Measurements from ENCODE around the gene HRH2.
"Not testable (repeated sequence)": the region's sequence is repeated elsewhere in the genome, so short reads cannot be mapped to it uniquely, and the experiment has no call there.

The HRH2 gene

DNA sequence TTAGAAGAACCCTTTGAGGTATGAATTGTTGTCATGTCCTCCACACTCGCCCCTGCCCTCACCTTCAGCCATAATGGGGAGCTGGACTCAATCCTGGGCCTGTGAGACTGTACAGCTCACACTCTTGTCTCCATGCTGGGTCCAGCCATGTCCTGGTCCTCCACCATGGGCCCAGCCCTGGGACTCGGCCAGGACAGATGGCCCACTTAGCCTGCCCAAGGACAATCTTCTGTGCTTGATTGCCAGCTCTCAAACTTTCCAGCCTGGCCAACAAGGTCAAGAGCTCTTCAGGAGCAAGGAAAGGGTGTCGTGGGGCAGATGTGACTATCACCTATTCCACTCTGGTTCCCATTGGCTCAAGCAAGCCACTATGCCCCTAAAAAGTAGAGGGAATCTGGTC is 90.8 kb downstream of the HRH2 start:
- DNase-seq = no peak
- TF ChIP-seq GATA1 (IDR thresholded peaks at IDR 0.05; ENCODE audit: low read depth, low read length) = no peak
- TF ChIP-seq POLR2A (IDR thresholded peaks at IDR 0.05; ENCODE audit: low read length) = no peak

DNA sequence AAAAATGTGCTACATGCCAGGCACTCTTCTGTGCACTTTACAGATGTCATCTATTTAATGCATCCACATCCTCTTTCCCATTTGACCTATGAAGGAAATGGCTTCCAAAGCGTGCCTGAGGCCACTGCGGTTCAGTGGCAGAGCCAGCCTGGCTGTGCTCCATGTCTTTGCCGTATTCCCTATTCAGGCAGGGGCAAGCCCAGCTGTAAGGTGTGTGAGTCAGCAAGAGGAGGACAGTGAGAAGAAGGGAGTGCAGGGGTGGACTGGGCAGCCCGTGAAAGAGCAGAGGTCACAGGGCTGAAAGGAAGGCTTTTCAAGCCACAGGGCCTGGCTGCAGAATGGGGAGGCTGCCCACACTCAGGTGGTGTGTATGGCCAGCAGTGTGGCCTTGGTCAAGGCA is 91.7 kb downstream of the HRH2 start:
- DNase-seq = no peak
- TF ChIP-seq GATA1 (IDR thresholded peaks at IDR 0.05; ENCODE audit: low read depth, low read length) = no peak
- no peak for TF ChIP-seq POLR2A (IDR thresholded peaks at IDR 0.05; ENCODE audit: low read length)

DNA sequence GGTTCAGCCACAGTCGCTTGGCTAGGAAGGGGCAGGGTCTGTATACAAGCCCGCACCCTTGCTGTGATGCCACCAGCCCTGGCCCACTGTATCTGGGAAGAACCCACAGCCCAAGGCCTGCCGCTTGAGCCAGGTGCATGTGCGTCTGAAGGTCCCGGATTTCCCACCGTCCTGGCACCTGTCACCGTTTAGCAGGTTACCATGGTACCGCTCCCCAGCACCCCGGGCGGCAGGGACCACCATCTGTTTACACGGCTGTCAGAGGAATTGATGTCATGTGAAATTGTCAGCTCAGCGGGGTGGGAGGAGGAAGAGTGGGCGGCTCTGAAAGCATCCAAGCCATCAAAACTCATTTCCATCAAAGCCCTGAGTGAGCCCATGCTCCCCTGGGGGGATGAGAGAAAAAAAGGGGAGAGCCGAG is 92.7 kb downstream of the HRH2 start:
- no peak for TF ChIP-seq GATA1 (IDR thresholded peaks at IDR 0.05; ENCODE audit: low read depth, low read length)
- TF ChIP-seq POLR2A (IDR thresholded peaks at IDR 0.05; ENCODE audit: low read length) = no peak
- no peak for DNase-seq

DNA sequence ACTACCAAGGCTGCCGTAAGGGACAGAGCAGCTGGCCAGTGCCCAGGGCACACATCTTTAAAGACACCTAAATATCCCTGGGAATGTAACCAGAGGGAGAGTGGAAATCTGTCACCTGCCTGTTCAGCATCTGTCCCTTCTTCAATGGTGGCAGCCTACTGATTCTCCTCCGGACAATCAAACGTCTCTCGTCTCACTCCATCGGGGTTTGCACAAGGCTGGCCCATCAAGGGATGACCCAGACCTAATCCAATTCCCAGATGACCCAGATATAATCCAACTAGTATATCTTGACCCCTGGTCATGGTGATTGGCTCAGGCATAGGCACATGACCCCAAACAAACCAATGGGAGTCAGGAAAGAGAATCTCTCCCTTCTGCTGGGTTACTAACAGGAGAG is 93.5 kb downstream of the HRH2 start:
- no peak for TF ChIP-seq GATA1 (IDR thresholded peaks at IDR 0.05; ENCODE audit: low read depth, low read length)
- TF ChIP-seq POLR2A (IDR thresholded peaks at IDR 0.05; ENCODE audit: low read length) = no peak
- DNase-seq = no peak

DNA sequence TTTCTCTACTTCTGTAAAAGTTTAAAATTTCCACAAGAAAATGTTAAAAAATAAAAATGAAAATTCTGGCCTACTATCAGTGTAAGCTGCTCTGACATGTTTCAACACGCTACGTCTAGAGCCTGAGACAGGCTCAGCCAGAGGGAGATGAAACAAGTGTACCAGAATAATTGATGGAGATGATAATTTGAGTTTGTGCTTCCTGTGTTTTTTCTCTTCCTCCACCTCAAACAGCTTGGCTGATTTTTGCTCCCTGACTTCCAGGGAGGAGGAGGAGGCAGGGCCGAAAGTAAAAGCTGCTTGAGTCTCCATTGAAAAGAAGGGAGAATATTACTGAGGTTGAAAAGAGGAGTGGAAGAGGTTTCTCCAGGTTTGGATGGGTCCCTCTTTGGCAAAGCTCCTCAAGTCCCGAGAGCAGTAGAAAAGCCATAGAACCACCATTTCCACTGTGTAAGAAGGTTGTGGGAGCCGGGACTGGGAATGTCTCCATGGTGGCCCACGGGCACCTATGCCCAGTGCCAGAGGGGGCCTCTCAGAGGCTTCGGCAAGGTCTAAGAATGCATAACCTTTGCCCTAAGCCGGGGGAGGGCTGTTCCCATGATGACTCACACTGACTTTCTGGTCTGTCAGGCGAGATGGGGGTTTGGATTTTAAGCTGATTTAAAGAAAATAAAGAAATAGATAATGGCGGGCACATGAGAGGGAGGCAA is 95.1 kb downstream of the HRH2 start:
- TF ChIP-seq POLR2A (IDR thresholded peaks at IDR 0.05; ENCODE audit: low read length) (no peak), GATA1 (IDR thresholded peaks at IDR 0.05; ENCODE audit: low read depth, low read length) (no peak)
- no peak for DNase-seq

DNA sequence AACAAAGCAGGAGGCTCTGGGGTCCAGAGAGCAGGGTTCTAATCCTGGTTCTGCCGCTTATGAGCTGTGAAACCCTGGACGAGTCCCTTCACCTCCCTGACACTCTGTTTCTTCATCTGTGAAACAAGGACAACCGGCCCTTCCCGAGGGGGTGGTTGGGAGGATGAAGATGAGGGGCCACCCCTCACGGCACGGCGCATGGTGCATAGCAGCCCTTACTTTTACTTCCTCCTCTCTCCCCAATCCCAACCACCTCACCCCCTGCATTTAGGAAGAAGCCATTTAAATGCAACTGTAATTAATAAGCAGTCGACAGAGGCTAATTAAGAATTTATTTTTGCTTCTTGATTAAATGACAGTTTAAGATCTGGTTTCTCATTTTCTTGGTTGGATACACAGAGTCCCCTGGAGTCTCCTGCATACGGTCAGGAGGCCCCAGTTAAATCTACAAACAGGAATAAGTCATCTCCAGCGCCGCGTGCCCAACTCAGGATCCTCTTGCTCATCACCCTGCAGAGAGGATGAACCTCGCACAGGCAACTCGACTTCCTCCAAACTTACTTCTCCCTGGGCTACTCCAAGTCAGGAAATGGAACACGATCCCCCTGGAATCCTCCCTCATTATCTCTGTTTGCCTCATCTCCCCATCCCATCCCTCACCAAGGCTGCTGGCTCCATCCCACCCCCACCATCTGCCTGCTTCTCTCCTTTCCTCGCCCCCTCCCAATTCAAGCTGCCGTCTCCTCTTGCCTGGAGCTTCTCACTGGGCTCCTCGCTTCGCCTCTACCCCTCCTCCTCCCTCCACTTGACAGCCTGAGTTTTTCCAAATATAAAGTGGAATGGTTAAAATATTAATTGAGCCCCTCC is 95.9 kb downstream of the HRH2 start:
- TF ChIP-seq POLR2A (IDR thresholded peaks at IDR 0.05; ENCODE audit: low read length) (no peak), GATA1 (IDR thresholded peaks at IDR 0.05; ENCODE audit: low read depth, low read length) (no peak)
- no peak for DNase-seq

DNA sequence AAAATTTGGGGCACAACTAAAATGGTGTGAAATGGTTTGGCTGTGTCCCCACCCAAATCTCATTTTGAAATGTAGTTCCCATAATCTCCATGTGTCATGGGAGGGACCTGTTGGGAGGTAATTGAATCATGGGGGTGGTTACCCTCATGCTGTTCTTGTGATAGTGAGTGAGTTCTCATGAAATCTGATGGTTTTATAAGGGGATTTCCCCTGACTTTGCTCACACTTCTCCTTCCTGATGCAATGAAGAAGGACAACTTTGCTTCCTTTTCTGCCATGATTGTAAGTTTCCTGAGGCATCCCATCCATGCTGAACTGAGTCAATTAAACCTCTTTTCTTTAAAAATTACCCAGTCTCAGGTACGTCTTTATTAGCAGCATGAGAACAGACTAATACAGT is 102.1 kb downstream of the HRH2 start:
- DNase-seq = not testable (repeated sequence)
